Activated CD4-positive, alpha-beta T cell treated with anti-CD3 and anti-CD28 coated beads, Interleukin-2, amount 10 ng/mL, durations not matched to agents 7 days and 5 days (primary cell): ENCODE results near the gene VRK1. TPM values are rescaled to one million over a fixed set of nuclear protein-coding genes. Genes with fewer than 3 reads are reported as not detected.
A peak's percentile ranks its signal among the peaks of the same experiment; 100 is the strongest.
"Not testable (repeated sequence)": the region's sequence is repeated elsewhere in the genome, so short reads cannot be mapped to it uniquely, and the experiment has no call there.

Experiments
- CTCF ChIA-PET: fragments of 350-600 bp; sonication (Branson Sonifier 250); formaldehyde crosslinking; loops from one replicate; lab custom pipeline; 2021; ENCODE audit warnings: antibody characterized with exemption; lab: Charles Lee
- POLR2A ChIA-PET: fragments of 350-600 bp; sonication (Branson Sonifier 250); formaldehyde crosslinking; loops from one replicate; lab custom pipeline; 2021; ENCODE audit warnings: antibody characterized with exemption; lab: Charles Lee
- DNase-seq: peaks from one replicate; pipeline ENCODE4 v3.0.0-alpha.2; 2020
- H3K27ac Mint-ChIP-seq: one replicate; pipeline ENCODE4 v1.8.0; 2021; ENCODE audit warnings: mild to moderate bottlenecking, moderate library complexity, mixed read lengths
- H3K27me3 Mint-ChIP-seq: one replicate; pipeline ENCODE4 v1.8.0; 2021; ENCODE audit warnings: mixed read lengths
- H3K36me3 Mint-ChIP-seq: one replicate; pipeline ENCODE4 v1.8.0; 2021; ENCODE audit warnings: low read depth, mixed read lengths
- H3K4me1 Mint-ChIP-seq: one replicate; pipeline ENCODE4 v1.8.0; 2021; ENCODE audit warnings: mixed read lengths
- H3K4me3 Mint-ChIP-seq: one replicate; pipeline ENCODE4 v1.8.0; 2021; ENCODE audit warnings: mild to moderate bottlenecking, moderate library complexity, mixed read lengths
- H3K9me3 Mint-ChIP-seq: one replicate; pipeline ENCODE4 v1.8.0; 2021; ENCODE audit warnings: mixed read lengths
- total RNA-seq, 2 experiments: library from RNA; stranded (reverse); gene quantifications; one replicate each; pipeline ENCODE4 v1.2.3, GENCODE V29; 2021

The VRK1 gene
- total RNA-seq, 2 experiments from 2014 or later, result 66.5 to 70.8 TPM

DNA sequence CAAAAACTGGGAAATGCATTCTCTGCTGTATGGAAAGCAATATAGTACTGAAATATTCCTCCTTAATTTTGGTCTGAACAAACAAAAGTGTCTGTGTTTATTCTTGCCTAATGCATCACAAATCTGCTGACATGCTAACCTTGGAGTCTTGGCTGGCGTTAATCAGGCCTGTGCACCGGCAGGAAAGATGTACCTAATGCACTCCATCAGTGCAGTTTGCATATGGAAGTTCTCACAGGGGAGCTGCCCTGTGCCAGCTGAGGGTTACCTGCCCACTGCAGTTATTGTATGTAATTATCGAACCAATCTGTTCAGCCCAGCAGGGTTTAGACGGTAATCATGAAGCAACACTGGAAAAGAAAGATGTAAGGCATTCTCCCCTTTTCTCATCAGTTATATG lies 76.9 kb downstream of the VRK1 start:
- ChIA-PET CTCF (interaction anchor here (1.2 kb wide), 1 partner anchor 11 kb away, joined by 3 read pairs; no protein-coding TSS in a partner anchor), POLR2A (no interaction called here)
- Mint-ChIP-seq H3K27me3 (no peaks in the 10 kb centered on the region), H3K27ac (no peak overlapping the region), H3K4me3 (no peak overlapping the region), H3K36me3 (peaks cover 25% of the 10 kb centered on the region), H3K4me1 (no peaks in the 10 kb centered on the region), H3K9me3 (no peaks in the 10 kb centered on the region)
- no peak for DNase-seq

DNA sequence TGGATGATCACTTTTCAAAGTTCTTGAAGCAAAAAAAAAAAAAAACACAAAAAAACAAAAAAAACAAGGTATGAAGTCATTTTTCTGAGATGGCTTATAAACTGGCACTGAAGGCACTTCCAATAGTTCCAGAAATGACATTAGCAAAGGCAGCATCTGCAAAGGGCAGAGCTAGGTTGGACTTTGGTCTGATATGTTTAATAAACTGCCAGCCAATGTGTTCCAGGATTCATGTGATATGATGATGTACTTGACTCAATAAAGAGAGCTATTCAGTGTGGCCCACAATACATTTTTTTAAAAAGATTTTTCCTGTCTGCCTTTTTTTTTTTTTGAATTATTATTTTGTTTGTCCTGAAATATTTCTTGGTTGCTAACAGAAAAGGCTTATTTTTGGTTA lies 79.6 kb downstream of the VRK1 start:
- H3K9me3 Mint-ChIP-seq, result no peaks in the 10 kb centered on the region
- H3K4me3 Mint-ChIP-seq, result no peak overlapping the region
- DNase-seq, result no peak
- CTCF ChIA-PET, result interaction anchor here (0.6 kb wide), 1 partner anchor 221 kb away, joined by 3 read pairs; no protein-coding TSS in a partner anchor
- POLR2A ChIA-PET, result no interaction called here
- H3K27ac Mint-ChIP-seq, result no peak overlapping the region
- peaks cover 34% of the 10 kb centered on the region for H3K36me3 Mint-ChIP-seq
- H3K27me3 Mint-ChIP-seq, result no peaks in the 10 kb centered on the region
- no peaks in the 10 kb centered on the region for H3K4me1 Mint-ChIP-seq

- CTCF ChIA-PET, result no interaction called here
- Mint-ChIP-seq H3K4me1 (no peaks in the 10 kb centered on the region), H3K27me3 (no peaks in the 10 kb centered on the region), H3K36me3 (peaks cover 39% of the 10 kb centered on the region), H3K27ac (no peak overlapping the region), H3K4me3 (no peak overlapping the region), H3K9me3 (peaks cover 5% of the 10 kb centered on the region)
- POLR2A ChIA-PET, result no interaction called here
- DNase-seq, result no peak
Observed at GRCh38 chr14:96881713-96882112, 84.5 kb downstream of the VRK1 start.

DNA sequence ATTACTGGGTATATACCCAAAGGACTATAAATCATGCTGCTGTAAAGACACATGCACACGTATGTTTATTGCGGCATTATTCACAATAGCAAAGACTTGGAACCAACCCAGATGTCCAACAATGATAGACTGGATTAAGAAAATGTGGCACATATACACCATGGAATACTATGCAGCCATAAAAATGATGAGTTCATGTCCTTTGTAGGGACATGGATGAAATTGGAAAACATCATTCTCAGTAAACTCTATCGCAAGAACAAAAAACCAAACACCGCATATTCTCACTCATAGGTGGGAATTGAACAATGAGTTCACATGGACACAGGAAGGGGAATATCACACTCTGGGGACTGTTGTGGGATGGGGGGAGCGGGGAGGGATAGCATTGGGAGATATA lies 86.8 kb downstream of the VRK1 start:
- DNase-seq, CTCF ChIA-PET, H3K27ac Mint-ChIP-seq, H3K27me3 Mint-ChIP-seq, H3K4me1 Mint-ChIP-seq, H3K4me3 Mint-ChIP-seq, POLR2A ChIA-PET, H3K9me3 Mint-ChIP-seq: not testable (repeated sequence)
- peaks cover 32% of the 10 kb centered on the region for H3K36me3 Mint-ChIP-seq

GRCh38 chr14:96888158-96888557 lies 91.0 kb downstream of the VRK1 start:
- Mint-ChIP-seq H3K27ac (no peak overlapping the region), H3K9me3 (no peaks in the 10 kb centered on the region), H3K4me1 (peaks cover 1% of the 10 kb centered on the region), H3K36me3 (peaks cover 6% of the 10 kb centered on the region), H3K4me3 (no peak overlapping the region), H3K27me3 (no peaks in the 10 kb centered on the region)
- ChIA-PET POLR2A (no interaction called here), CTCF (no interaction called here)
- no peak for DNase-seq

DNA sequence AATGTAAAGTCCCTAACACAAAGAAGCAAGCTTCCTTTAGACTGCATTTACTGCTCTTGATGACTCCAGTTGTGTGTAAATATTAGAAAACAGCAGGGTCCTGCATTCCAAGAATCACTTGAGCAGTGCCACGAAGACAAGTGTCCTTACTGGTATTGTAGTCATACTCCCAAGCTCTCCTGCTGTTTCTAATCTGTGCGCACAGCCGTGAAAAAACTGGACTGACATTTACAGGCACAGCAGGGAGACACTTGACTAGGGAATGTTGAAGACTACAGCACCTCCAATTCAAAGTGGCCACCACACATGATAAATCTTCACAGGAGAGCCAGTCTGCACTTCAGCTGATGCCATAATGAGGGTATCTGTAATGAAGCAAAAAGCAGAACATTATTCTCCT lies 91.4 kb downstream of the VRK1 start:
- no peak for DNase-seq
- Mint-ChIP-seq H3K9me3 (no peaks in the 10 kb centered on the region), H3K4me1 (peaks cover 1% of the 10 kb centered on the region), H3K27me3 (no peaks in the 10 kb centered on the region), H3K27ac (peak overlapping the region; percentile 43), H3K36me3 (peaks cover 6% of the 10 kb centered on the region), H3K4me3 (no peak overlapping the region)
- POLR2A ChIA-PET, result no interaction called here
- CTCF ChIA-PET, result no interaction called here

DNA sequence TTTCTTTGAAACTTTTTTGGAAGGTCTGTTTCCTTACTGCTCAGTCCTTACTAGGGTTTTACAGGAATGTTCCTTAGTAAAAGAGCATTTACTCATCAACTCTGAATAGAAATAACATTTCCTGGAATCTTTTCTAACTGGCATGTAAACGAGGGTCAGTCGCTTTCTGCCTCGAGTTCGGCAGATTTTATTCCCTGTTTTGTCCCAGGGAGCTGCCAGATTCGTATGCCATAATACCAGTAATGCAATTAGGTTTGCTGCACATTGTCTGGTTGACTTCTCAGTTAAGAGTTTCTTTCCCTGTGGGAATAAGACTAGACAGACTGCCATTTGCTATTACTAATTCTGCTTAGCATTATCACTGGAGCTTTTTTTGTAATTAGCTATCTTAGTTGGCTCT lies 91.9 kb downstream of the VRK1 start:
- H3K4me1 Mint-ChIP-seq, result peaks cover 4% of the 10 kb centered on the region
- no peak overlapping the region for H3K4me3 Mint-ChIP-seq
- no peak overlapping the region for H3K27ac Mint-ChIP-seq
- POLR2A ChIA-PET, result no interaction called here
- H3K36me3 Mint-ChIP-seq, result peaks cover 6% of the 10 kb centered on the region
- CTCF ChIA-PET, result no interaction called here
- H3K27me3 Mint-ChIP-seq, result no peaks in the 10 kb centered on the region
- H3K9me3 Mint-ChIP-seq, result no peaks in the 10 kb centered on the region
- no peak for DNase-seq

GRCh38 chr14:96893966-96894622 lies 96.9 kb downstream of the VRK1 start:
- CTCF ChIA-PET, result interaction anchor here (1.8 kb wide), 1 partner anchor 12 kb away, joined by 7 read pairs; no protein-coding TSS in a partner anchor
- H3K36me3 Mint-ChIP-seq, result no peaks in the 10 kb centered on the region
- POLR2A ChIA-PET, result no interaction called here
- H3K4me3 Mint-ChIP-seq, result no peak overlapping the region
- DNase-seq, result no peak
- no peaks in the 10 kb centered on the region for H3K9me3 Mint-ChIP-seq
- peak overlapping the region; percentile 51 for H3K27ac Mint-ChIP-seq
- no peaks in the 10 kb centered on the region for H3K27me3 Mint-ChIP-seq
- H3K4me1 Mint-ChIP-seq, result peaks cover 4% of the 10 kb centered on the region

GRCh38 chr14:96894966-96895365 lies 97.8 kb downstream of the VRK1 start:
- Mint-ChIP-seq H3K27ac (no peak overlapping the region), H3K4me3 (no peak overlapping the region), H3K4me1 (peaks cover 4% of the 10 kb centered on the region), H3K9me3 (no peaks in the 10 kb centered on the region), H3K36me3 (no peaks in the 10 kb centered on the region), H3K27me3 (no peaks in the 10 kb centered on the region)
- ChIA-PET CTCF (interaction anchor here (1.8 kb wide), 1 partner anchor 11 kb away, joined by 7 read pairs; no protein-coding TSS in a partner anchor), POLR2A (no interaction called here)
- no peak for DNase-seq

GRCh38 chr14:96895658-96896271 lies 98.6 kb downstream of the VRK1 start:
- H3K27ac Mint-ChIP-seq, result no peak overlapping the region
- H3K27me3 Mint-ChIP-seq, result no peaks in the 10 kb centered on the region
- CTCF ChIA-PET, result no interaction called here
- peaks cover 4% of the 10 kb centered on the region for H3K4me1 Mint-ChIP-seq
- no peaks in the 10 kb centered on the region for H3K36me3 Mint-ChIP-seq
- DNase-seq, result no peak
- H3K4me3 Mint-ChIP-seq, result no peak overlapping the region
- no peaks in the 10 kb centered on the region for H3K9me3 Mint-ChIP-seq
- POLR2A ChIA-PET, result no interaction called here

- POLR2A ChIA-PET, result no interaction called here
- Mint-ChIP-seq H3K36me3 (no peaks in the 10 kb centered on the region), H3K27ac (no peak overlapping the region), H3K9me3 (no peaks in the 10 kb centered on the region), H3K4me3 (no peak overlapping the region), H3K4me1 (peaks cover 2% of the 10 kb centered on the region), H3K27me3 (no peaks in the 10 kb centered on the region)
- CTCF ChIA-PET, result no interaction called here
- no peak for DNase-seq
Observed at GRCh38 chr14:96897184-96897583, 100.0 kb downstream of the VRK1 start.

DNA sequence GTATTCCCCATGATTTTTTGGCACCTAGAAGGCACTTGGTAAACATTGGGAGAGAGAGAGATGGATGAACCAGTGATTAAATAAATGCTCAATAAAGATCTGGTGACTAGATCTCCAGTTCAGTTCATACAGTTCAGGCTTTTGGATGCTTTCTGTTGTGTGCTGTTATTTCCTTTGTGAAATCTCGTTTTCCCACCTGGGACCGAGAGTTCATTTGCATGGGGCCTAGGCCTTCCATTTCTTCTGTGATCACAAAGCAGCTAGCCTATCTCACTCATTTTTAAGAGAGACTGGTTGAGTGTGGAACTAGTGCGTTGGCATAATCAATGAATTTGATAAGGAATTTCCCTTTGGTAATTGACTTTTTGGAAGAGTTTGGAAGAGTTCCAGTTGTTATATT lies 104.0 kb downstream of the VRK1 start:
- no peaks in the 10 kb centered on the region for H3K9me3 Mint-ChIP-seq
- DNase-seq, result no peak
- no peaks in the 10 kb centered on the region for H3K27me3 Mint-ChIP-seq
- H3K4me1 Mint-ChIP-seq, result no peaks in the 10 kb centered on the region
- POLR2A ChIA-PET, result no interaction called here
- no peaks in the 10 kb centered on the region for H3K36me3 Mint-ChIP-seq
- CTCF ChIA-PET, result no interaction called here
- H3K4me3 Mint-ChIP-seq, result no peak overlapping the region
- H3K27ac Mint-ChIP-seq, result no peak overlapping the region

- DNase-seq, result no peak
- H3K36me3 Mint-ChIP-seq, result no peaks in the 10 kb centered on the region
- no peaks in the 10 kb centered on the region for H3K4me1 Mint-ChIP-seq
- ChIA-PET POLR2A (no interaction called here), CTCF (no interaction called here)
- H3K4me3 Mint-ChIP-seq, result no peak overlapping the region
- H3K27me3 Mint-ChIP-seq, result no peaks in the 10 kb centered on the region
- H3K9me3 Mint-ChIP-seq, result peaks cover 3% of the 10 kb centered on the region
- no peak overlapping the region for H3K27ac Mint-ChIP-seq
Observed at GRCh38 chr14:96902004-96902403, 104.8 kb downstream of the VRK1 start.
